DND-41 (cell line): ENCODE results near the gene CYFIP1.

Experiments
- EZH2 ChIP-seq: IDR thresholded peaks from 3 replicates; pipeline ENCODE4 v1.6.1; 2012; ENCODE audit warnings: borderline replicate concordance, low read depth, mild to moderate bottlenecking, moderate library complexity, low read length, inconsistent platforms; ENCODE audit not compliant: severe bottlenecking
- TF ChIP-seq, protein P1 (sequence below): IDR thresholded peaks from 2 replicates; pipeline ENCODE4 v1.5.1; 2012; ENCODE audit warnings: borderline replicate concordance, low read length, moderate library complexity, mild to moderate bottlenecking; ENCODE audit not compliant: poor library complexity, severe bottlenecking; ENCODE audit errors: extremely low read depth

DNA sequence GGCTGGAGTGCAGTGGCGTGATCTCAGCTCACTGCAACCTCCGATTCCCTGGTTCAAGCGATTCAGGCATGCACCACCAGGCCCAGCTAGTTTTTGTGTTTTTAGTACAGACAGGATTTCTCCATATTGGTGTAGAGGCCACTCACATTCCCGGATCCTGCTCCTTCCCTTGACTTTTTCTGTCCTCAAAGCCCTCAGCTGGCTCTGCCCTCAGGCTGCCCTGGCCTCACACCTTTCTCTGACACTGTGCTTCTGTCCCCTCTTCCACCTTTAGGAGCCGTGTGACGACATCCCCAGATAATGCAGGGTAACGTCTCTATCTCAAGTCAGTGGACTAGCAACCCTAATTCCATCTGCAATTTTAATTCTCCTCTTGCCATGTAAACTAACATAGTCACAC is 8.6 kb upstream of the CYFIP1 start:
- TF ChIP-seq, protein P1, sequence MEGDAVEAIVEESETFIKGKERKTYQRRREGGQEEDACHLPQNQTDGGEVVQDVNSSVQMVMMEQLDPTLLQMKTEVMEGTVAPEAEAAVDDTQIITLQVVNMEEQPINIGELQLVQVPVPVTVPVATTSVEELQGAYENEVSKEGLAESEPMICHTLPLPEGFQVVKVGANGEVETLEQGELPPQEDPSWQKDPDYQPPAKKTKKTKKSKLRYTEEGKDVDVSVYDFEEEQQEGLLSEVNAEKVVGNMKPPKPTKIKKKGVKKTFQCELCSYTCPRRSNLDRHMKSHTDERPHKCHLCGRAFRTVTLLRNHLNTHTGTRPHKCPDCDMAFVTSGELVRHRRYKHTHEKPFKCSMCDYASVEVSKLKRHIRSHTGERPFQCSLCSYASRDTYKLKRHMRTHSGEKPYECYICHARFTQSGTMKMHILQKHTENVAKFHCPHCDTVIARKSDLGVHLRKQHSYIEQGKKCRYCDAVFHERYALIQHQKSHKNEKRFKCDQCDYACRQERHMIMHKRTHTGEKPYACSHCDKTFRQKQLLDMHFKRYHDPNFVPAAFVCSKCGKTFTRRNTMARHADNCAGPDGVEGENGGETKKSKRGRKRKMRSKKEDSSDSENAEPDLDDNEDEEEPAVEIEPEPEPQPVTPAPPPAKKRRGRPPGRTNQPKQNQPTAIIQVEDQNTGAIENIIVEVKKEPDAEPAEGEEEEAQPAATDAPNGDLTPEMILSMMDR: no peak
- no peak for TF ChIP-seq EZH2
